Activated T-cell treated with anti-CD3 and anti-CD28 coated beads, Interleukin-2, amount 50 U/mL, for 24 hours (primary cell): ENCODE data around the gene BPGM.

Experiments used
- DNase-seq: peaks from one replicate; pipeline ENCODE4 v3.0.0-alpha.2; 2020
- H3K27ac Mint-ChIP-seq: 2 replicates; pipeline ENCODE4 v1.8.0; 2020; ENCODE audit warnings: mild to moderate bottlenecking, mixed read lengths
- H3K27me3 Mint-ChIP-seq: 2 replicates; pipeline ENCODE4 v1.8.0; 2020; ENCODE audit warnings: mixed read lengths
- H3K36me3 Mint-ChIP-seq: 2 replicates; pipeline ENCODE4 v1.8.0; 2020; ENCODE audit warnings: low read depth, mixed read lengths
- H3K4me1 Mint-ChIP-seq: 2 replicates; pipeline ENCODE4 v1.8.0; 2020; ENCODE audit warnings: low read depth, mixed read lengths
- H3K4me3 Mint-ChIP-seq: 2 replicates; pipeline ENCODE4 v1.8.0; 2020; ENCODE audit warnings: mild to moderate bottlenecking, moderate library complexity, mixed read lengths
- H3K9me3 Mint-ChIP-seq: 2 replicates; pipeline ENCODE4 v1.8.0; 2020; ENCODE audit warnings: mixed read lengths

BPGM gene

DNA sequence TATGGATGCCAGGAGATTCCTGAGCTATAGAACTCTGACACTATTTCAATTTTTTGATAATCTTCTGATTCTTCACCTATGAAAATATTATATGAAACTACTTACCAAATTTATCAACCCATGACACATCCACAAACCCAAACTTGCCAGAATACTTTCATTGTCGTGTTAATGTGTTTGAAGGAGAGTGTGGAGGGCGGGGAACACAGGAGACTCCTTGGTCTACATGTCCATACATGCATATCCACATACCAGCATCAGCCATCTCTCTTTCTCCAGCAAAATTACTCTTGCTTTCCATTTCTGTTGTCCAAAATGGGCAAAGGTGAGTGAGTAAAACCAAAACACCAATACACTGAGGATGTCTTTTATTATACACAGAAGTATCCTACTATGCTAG is 23.5 kb upstream of the BPGM start:
- Mint-ChIP-seq H3K4me3 (no peak overlapping the region), H3K36me3 (no peaks in the 10 kb centered on the region), H3K4me1 (peaks cover 6% of the 10 kb centered on the region), H3K27ac (no peak overlapping the region), H3K9me3 (no peaks in the 10 kb centered on the region), H3K27me3 (peaks cover 76% of the 10 kb centered on the region)
- DNase-seq = no peak

DNA sequence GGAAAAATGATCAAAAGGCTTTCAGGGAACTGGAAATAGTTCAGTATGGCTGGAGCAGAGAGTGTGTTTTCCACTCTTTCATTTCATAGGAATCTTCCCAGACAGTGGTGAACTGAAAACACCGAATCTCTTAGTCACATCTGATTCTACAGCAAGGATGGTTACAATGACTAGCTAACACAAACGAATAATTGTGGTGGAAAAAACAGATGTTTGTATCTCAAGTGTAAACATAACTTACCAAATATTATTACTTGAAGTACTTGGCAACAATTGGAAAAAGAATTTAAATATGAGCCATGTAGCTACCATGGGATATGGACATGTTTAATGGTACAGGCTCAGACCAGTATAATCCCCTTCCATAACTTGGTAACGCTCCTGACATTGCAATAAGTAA is 21.1 kb upstream of the BPGM start:
- DNase-seq = no peak
- no peak overlapping the region for H3K27ac Mint-ChIP-seq

DNA sequence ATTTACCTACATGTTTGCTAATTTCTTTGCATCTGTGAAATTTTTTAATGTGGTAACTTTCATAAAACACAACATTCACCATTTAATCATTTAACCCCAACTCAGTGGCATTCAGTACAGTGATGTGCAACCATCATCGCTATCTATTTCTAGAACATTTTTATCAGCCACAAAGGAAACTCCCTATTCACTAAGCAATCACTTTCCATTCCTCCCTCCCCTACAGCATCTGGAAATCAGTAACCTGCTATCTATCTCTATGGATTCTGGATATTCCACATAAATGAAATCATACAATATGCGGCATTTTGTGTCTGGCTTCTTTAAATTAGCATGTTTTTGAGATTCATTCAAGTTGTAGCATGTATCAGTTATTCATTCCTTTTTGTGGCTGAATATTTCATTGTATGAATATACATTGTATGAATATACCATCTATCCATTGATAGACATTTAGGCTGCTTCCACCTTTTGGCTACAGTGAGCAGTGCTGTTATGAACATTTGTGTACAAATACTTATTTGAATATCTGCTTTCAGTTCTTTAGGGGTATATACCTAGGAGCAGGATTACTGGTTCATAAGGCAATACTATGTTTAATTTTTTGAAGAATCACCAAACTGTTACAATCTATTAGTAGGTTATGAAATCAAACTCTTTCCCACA is 19.4 kb upstream of the BPGM start:
- H3K9me3 Mint-ChIP-seq = no peaks in the 10 kb centered on the region
- no peak for DNase-seq
- no peaks in the 10 kb centered on the region for H3K36me3 Mint-ChIP-seq
- no peak overlapping the region for H3K4me3 Mint-ChIP-seq
- peaks cover 4% of the 10 kb centered on the region for H3K4me1 Mint-ChIP-seq
- H3K27me3 Mint-ChIP-seq = peaks cover 64% of the 10 kb centered on the region
- no peak overlapping the region for H3K27ac Mint-ChIP-seq

More for the DNA sequence above, 21.1 kb upstream of the BPGM start:
- no peak overlapping the region for H3K4me3 Mint-ChIP-seq
- H3K27me3 Mint-ChIP-seq = peaks cover 73% of the 10 kb centered on the region
- peaks cover 4% of the 10 kb centered on the region for H3K4me1 Mint-ChIP-seq
- no peaks in the 10 kb centered on the region for H3K36me3 Mint-ChIP-seq
- H3K9me3 Mint-ChIP-seq = no peaks in the 10 kb centered on the region

DNA sequence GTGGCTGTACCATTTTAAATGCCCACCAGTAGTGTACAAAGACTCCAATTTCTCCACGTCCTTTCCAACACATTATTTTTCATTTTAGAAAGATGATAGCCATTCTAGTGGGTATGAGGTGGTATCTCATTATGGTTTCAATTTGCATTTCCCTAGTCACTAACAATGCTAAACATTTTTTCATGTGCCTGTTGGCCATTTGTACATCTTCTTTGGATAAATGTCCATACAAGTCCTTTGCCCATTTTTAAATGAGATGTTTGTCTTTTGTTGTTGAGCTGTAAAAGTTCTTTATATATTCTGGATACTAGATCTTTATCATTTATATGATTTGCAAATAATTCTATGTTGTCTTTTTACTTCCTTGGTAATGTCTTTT is 18.9 kb upstream of the BPGM start:
- no peaks in the 10 kb centered on the region for H3K36me3 Mint-ChIP-seq
- DNase-seq = no peak
- no peak overlapping the region for H3K27ac Mint-ChIP-seq
- H3K4me3 Mint-ChIP-seq = no peak overlapping the region
- peaks cover 4% of the 10 kb centered on the region for H3K4me1 Mint-ChIP-seq
- H3K27me3 Mint-ChIP-seq = peaks cover 59% of the 10 kb centered on the region
- no peaks in the 10 kb centered on the region for H3K9me3 Mint-ChIP-seq

DNA sequence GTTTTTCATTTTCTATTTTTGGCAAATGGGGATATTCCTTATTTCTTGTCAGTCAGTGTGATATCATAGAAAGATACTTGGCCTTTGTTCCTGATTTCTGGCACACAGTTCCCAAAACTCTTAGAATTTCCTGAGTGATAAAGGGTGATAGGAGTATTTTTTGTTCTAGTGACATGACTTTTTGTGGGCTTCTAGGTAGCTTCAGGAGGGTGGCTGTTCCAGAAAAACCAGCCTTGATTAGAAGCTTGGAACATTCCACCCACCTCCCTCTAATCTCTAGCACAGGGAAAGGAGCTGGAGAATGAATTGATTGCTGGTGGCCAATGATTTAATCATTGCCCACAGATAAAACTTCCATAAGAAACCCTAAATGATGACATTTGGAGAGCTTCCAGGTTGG is 17.2 kb upstream of the BPGM start:
- H3K9me3 Mint-ChIP-seq = no peaks in the 10 kb centered on the region
- H3K27ac Mint-ChIP-seq = no peak overlapping the region
- peaks cover 51% of the 10 kb centered on the region for H3K27me3 Mint-ChIP-seq
- peaks cover 4% of the 10 kb centered on the region for H3K4me1 Mint-ChIP-seq
- H3K36me3 Mint-ChIP-seq = no peaks in the 10 kb centered on the region
- H3K4me3 Mint-ChIP-seq = no peak overlapping the region
- DNase-seq = no peak

DNA sequence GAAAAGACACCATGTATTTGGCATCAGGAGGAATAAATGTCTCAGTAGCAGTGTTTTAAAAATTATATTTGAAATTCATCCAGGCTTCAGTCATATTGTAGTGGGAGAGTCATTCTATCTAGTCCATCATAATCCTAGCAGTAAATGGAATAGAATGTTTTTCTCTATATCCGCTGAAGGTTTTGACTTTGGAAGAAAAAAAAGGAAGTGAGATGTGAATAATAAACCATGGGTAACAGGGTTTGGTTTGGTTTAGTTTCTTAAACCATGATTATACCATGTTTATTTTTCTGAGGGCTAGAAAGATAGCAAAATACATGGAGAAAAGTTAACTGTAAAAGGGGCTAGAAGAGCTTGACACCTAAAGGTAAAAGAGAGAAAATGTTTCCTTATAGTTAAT is 16.4 kb upstream of the BPGM start:
- DNase-seq = no peak
- H3K9me3 Mint-ChIP-seq = no peaks in the 10 kb centered on the region
- no peak overlapping the region for H3K27ac Mint-ChIP-seq
- no peaks in the 10 kb centered on the region for H3K36me3 Mint-ChIP-seq
- H3K4me3 Mint-ChIP-seq = no peak overlapping the region
- H3K4me1 Mint-ChIP-seq = peaks cover 4% of the 10 kb centered on the region
- peaks cover 44% of the 10 kb centered on the region for H3K27me3 Mint-ChIP-seq

DNA sequence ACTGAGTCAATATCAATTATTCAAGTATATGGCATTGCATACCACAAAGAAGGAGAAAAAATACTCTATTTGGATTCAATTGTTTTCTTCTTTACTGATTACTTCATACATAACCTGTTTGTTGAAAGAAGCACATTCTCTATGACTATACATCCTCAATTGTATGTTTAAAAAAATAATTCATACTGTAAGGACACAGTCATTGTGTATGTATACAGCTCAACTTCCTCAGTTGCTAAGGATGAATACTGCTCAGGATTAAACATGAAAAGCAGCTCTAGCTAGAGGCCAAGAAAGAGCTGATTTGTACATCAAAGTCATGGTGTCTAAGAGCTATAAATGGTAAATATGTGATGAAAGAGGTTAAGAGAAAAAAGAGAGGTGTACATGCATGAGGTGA is 15.8 kb upstream of the BPGM start:
- Mint-ChIP-seq H3K9me3 (no peaks in the 10 kb centered on the region), H3K4me3 (no peak overlapping the region), H3K27ac (no peak overlapping the region), H3K36me3 (no peaks in the 10 kb centered on the region), H3K4me1 (peaks cover 10% of the 10 kb centered on the region), H3K27me3 (peaks cover 38% of the 10 kb centered on the region)
- no peak for DNase-seq

DNA sequence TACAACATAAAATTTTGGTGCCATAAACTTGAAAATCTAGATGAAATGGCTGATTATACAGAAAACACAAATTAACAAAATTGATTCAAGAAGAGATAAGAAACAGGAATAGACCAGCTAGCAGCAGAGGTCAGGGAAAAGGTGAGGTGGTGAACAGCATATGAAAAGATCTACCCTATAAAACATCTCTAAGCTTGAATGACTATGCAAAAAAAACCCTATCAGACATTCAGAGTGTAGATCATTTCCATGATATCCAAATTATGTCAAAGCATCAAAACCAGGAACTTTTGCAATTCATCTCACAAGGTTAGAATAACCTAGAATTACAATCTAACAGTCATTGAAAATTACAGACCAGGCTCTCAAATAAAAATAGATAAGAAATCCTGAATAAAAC is 14.6 kb upstream of the BPGM start:
- no peak for DNase-seq
- H3K27ac Mint-ChIP-seq = no peak overlapping the region
- no peak overlapping the region for H3K4me3 Mint-ChIP-seq
- no peaks in the 10 kb centered on the region for H3K36me3 Mint-ChIP-seq
- no peaks in the 10 kb centered on the region for H3K9me3 Mint-ChIP-seq
- peaks cover 22% of the 10 kb centered on the region for H3K4me1 Mint-ChIP-seq
- peaks cover 28% of the 10 kb centered on the region for H3K27me3 Mint-ChIP-seq

DNA sequence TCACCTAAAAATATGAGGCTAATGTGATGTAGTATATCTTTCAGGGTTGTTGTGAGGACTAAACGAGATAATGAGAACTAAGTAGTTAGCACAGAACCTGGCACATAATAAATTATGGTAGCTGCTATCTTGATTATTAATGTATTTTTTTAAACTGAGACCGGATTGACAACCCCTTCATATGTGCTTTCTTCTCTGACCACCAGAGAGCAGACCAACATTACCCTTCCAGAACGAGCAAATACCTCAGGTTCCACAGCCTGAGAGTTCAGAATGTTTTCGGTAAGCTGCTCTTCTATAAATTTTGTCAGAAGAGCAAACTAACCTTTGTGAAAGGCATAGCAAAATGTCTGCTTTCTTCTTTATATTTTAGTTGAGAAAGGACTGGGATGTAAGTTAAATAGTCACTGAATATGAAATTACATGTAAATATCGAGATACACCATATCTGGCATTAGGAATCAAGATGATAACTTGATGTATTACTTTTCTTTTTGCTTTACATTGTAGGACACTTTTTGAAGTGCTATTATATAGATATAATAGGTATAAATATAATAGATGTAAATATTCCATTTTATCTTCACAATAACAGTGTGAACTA is 13.6 kb upstream of the BPGM start:
- no peak for DNase-seq

DNA sequence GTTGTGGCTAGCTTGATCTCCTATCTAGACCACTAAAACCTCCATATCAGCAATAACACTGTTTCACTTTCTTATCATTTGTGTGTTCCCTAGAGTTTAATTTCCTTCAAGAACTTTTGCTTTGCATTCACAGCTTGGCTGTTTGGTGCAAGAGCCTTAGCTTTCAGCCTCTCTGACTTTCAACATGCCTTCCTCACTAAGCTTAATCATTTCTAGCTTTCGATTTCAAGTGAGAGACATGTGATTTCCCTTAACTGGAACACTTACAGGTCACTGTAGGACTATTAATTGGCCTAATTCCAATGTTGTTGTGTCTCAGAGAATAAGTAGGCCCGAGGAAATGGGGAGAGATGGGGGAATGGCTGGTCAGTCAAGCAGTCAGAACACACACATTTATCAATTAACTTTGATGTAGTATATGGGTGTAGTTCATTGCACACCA is 10.6 kb upstream of the BPGM start:
- H3K4me1 Mint-ChIP-seq = peaks cover 40% of the 10 kb centered on the region
- H3K27ac Mint-ChIP-seq = peak overlapping the region; percentile 85
- DNase-seq = no peak
- no peaks in the 10 kb centered on the region for H3K9me3 Mint-ChIP-seq
- H3K27me3 Mint-ChIP-seq = no peaks in the 10 kb centered on the region
- H3K36me3 Mint-ChIP-seq = no peaks in the 10 kb centered on the region
- no peak overlapping the region for H3K4me3 Mint-ChIP-seq

More for the DNA sequence above, 13.6 kb upstream of the BPGM start:
- no peak overlapping the region for H3K4me3 Mint-ChIP-seq
- no peaks in the 10 kb centered on the region for H3K36me3 Mint-ChIP-seq
- H3K27ac Mint-ChIP-seq = no peak overlapping the region
- H3K27me3 Mint-ChIP-seq = peaks cover 18% of the 10 kb centered on the region
- H3K4me1 Mint-ChIP-seq = peaks cover 29% of the 10 kb centered on the region
- H3K9me3 Mint-ChIP-seq = no peaks in the 10 kb centered on the region

DNA sequence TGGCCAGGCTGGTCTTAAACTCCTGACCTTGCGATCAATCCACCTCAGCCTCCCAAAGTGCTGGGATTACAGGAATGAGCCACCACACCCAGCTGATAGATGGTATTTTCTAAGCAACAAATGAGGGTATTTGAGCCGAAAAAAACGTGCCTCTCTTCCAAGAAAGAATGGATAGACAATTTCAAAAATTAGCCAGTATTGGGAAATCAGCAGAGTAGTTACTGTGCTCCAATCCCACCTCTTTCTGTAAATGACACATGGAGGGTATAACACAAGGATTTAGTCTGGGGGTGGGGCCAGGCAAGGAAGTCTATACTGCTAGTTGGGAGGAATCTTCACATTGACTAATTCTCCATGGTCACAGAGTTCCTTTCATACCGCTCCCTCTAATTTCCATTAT is 9.2 kb upstream of the BPGM start:
- Mint-ChIP-seq H3K36me3 (peaks cover 2% of the 10 kb centered on the region), H3K27me3 (no peaks in the 10 kb centered on the region), H3K4me3 (no peak overlapping the region), H3K9me3 (peaks cover 5% of the 10 kb centered on the region), H3K27ac (peak overlapping the region; percentile 47), H3K4me1 (peaks cover 45% of the 10 kb centered on the region)
- no peak for DNase-seq

DNA sequence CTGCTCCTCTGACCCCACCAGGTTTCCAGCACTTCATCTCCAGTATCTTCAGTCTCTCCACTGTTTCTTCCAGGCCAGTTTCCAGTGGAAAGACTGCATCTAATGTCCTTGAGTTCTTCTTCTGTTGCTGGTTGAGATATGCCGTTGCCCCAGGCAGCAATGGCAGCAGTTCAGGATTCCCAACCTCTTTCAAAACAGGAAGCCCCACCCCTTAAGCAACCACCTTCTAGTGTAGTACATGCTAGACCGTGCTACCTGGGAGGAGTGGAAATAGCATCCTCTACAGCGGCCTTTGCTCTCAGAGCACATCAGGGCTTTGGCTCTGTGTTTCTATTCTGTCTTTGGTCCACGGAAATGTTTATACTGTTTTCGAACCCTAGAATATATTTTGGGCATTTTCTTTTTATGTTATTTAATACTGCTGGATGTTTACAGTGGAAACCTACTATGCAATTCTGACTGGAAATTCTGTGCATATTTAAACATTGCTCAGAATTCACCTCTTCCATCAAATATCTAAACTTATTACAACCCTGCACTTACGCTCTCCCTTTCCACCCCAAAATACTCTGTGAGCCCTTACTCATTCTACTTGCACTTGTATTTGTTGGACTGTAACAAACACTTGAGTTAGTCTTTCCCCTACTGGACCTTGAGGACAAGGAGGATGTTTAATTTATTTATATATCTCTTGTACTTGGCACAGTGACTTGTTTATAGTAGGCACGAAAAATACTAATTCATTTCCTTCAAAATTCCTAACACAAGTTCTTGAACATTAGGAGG is 8.5 kb upstream of the BPGM start:
- DNase-seq = no peak
- H3K27ac Mint-ChIP-seq = peak overlapping the region; percentile 47
- no peak overlapping the region for H3K4me3 Mint-ChIP-seq
- peaks cover 2% of the 10 kb centered on the region for H3K36me3 Mint-ChIP-seq
- peaks cover 5% of the 10 kb centered on the region for H3K9me3 Mint-ChIP-seq
- H3K27me3 Mint-ChIP-seq = no peaks in the 10 kb centered on the region
- H3K4me1 Mint-ChIP-seq = peaks cover 46% of the 10 kb centered on the region

DNA sequence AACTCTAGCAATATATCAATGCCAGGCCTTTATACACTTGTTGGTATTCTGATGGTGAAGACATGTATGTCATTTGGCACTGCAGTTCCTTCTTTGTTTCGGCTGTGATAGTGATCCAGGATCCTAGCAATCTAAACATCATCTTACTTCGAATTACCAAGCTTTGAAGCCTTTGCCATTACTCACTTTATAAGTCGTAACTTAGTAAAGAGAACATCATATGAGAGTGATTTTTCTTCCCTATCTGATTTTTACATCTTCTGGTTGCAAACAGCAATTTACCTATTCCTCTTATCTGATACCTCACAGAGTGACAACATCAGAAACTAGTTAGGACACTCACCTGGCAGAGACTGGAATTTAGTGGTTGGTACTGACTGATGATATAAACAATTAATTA is 7.6 kb upstream of the BPGM start:
- Mint-ChIP-seq H3K9me3 (peaks cover 5% of the 10 kb centered on the region), H3K27ac (no peak overlapping the region), H3K4me1 (peaks cover 50% of the 10 kb centered on the region), H3K36me3 (peaks cover 2% of the 10 kb centered on the region), H3K4me3 (no peak overlapping the region), H3K27me3 (no peaks in the 10 kb centered on the region)
- no peak for DNase-seq

DNA sequence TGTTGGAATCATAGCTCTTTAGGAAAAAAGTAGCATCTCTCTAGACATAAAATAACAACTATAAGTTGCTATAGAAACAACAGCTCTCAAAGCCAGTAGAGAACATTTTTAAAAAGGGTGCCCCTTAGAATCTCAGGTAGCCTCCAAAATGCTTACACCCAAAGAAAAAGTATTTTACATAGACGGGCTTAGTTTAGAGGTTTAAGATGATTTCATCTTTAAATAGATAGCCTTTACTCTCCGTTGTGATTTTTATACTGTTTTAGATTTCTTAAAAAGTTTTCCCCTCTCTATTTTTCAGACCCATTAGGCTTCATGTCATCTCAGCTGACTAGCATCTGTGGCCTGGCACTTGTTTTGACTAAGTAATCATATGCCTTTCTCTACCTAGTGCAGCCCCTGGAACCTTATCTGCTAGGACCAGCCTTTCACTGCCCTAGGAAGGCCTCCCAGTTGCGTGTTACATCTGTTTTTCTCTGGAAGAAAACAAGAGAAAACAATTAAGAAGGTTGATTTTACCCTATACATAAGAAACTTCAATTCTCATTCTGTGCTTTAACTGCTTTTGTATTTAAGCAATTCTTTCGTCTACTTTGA is 6.9 kb upstream of the BPGM start:
- no peak for DNase-seq
- Mint-ChIP-seq H3K27ac (no peak overlapping the region), H3K4me1 (peaks cover 52% of the 10 kb centered on the region), H3K27me3 (no peaks in the 10 kb centered on the region), H3K4me3 (no peak overlapping the region), H3K9me3 (peaks cover 5% of the 10 kb centered on the region), H3K36me3 (peaks cover 2% of the 10 kb centered on the region)
